SU-DHL-6 (cell line): ENCODE results near the gene BTBD9.

Source experiments
- H2AFZ ChIP-seq: fragments of 200-600 bp; sonication (generic); 2 replicates; pipeline ENCODE4 v1.6.1; 2014; ENCODE audit warnings: low read depth, mild to moderate bottlenecking, moderate library complexity, mixed read lengths, antibody characterized with exemption, low read length; ENCODE audit not compliant: severe bottlenecking
- H3F3A ChIP-seq: fragments of 200-600 bp; shearing (Covaris generic); 2 replicates; pipeline ENCODE4 v1.6.0; 2016; ENCODE audit warnings: antibody characterized with exemption, mild to moderate bottlenecking; ENCODE audit not compliant: insufficient read depth
- H3K27ac ChIP-seq: fragments of 200-600 bp; sonication (generic); 2 replicates; pipeline ENCODE4 v1.5.1; 2016; ENCODE audit warnings: low read depth, mild to moderate bottlenecking, low read length, moderate library complexity, mixed read lengths
- H3K27me3 ChIP-seq: fragments of 200-600 bp; sonication (generic), shearing (Covaris generic); 2 replicates; pipeline ENCODE4 v1.6.0; 2014; ENCODE audit warnings: mild to moderate bottlenecking, low read length
- H3K36me3 ChIP-seq: fragments of 200-600 bp; sonication (generic); 2 replicates; pipeline ENCODE4 v1.6.1; 2014; ENCODE audit warnings: mild to moderate bottlenecking, low read length, mixed read lengths
- H3K4me2 ChIP-seq: fragments of 300-600, 200-600 bp; shearing (Covaris generic), sonication (generic); 2 replicates; pipeline ENCODE4 v1.6.0; 2014; ENCODE audit warnings: low read length, low read depth, mild to moderate bottlenecking; ENCODE audit not compliant: poor library complexity, severe bottlenecking
- H3K4me3 ChIP-seq: fragments of 200-600 bp; sonication (generic); 2 replicates; pipeline ENCODE4 v1.5.1; 2014; ENCODE audit warnings: antibody characterized with exemption, low read length, mild to moderate bottlenecking, mixed read lengths; ENCODE audit not compliant: insufficient read depth, poor library complexity, severe bottlenecking
- H3K79me2 ChIP-seq: fragments of 200-600 bp; sonication (generic); 2 replicates; pipeline ENCODE4 v1.6.1; 2014; ENCODE audit warnings: mild to moderate bottlenecking, low read length, moderate library complexity; ENCODE audit not compliant: insufficient read depth
- H3K9ac ChIP-seq: fragments of 200-600 bp; sonication (generic); 2 replicates; pipeline ENCODE4 v1.7.0; 2014; ENCODE audit warnings: mild to moderate bottlenecking, low read length
- H3K9me2 ChIP-seq: fragments of 200-600 bp; sonication (generic); replicated peaks from 2 replicates; pipeline ENCODE4 v1.6.1; 2014; ENCODE audit warnings: low read length; ENCODE audit not compliant: insufficient read depth
- H3K9me3 ChIP-seq: fragments of 200-600 bp; sonication (generic); 2 replicates; pipeline ENCODE4 v1.6.1; 2014; ENCODE audit warnings: low read length, mixed read lengths; ENCODE audit not compliant: insufficient read depth
- H4K20me1 ChIP-seq: fragments of 200-600 bp; sonication (generic); 2 replicates; pipeline ENCODE4 v1.6.1; 2014; ENCODE audit warnings: low read depth, mild to moderate bottlenecking, antibody characterized with exemption, low read length, moderate library complexity, mixed read lengths
- CTCF ChIP-seq: fragments of 200-600 bp; sonication (generic); IDR thresholded peaks from one replicate; pipeline ENCODE4 v1.5.1; 2017; ENCODE audit warnings: antibody characterized with exemption, mild to moderate bottlenecking, low read length, moderate library complexity; ENCODE audit not compliant: insufficient read depth, poor library complexity, severe bottlenecking
- EZH2phosphoT487 ChIP-seq: fragments of 200-600 bp; sonication (generic), shearing (Covaris generic); conservative IDR thresholded peaks from 2 replicates; pipeline ENCODE4 v1.6.1; 2018; ENCODE audit warnings: mild to moderate bottlenecking, antibody characterized with exemption, low read length, moderate library complexity, mixed read lengths

BTBD9 gene

GRCh38 chr6:38183856-38184584 lies 455.7 kb downstream of the BTBD9 start:
- H3K27ac ChIP-seq: no peak overlapping the region
- H3K4me2 ChIP-seq: no peak overlapping the region
- no peak overlapping the region for H2AFZ ChIP-seq
- H3F3A ChIP-seq: no peaks in the 10 kb centered on the region
- no peak overlapping the region for H3K4me3 ChIP-seq
- no peaks in the 10 kb centered on the region for H3K36me3 ChIP-seq
- no peaks in the 10 kb centered on the region for H4K20me1 ChIP-seq
- H3K9me2 ChIP-seq: no peaks in the 10 kb centered on the region
- TF ChIP-seq EZH2phosphoT487 (no peak), CTCF (no peak)
- no peaks in the 10 kb centered on the region for H3K79me2 ChIP-seq
- no peaks in the 10 kb centered on the region for H3K9me3 ChIP-seq
- H3K9ac ChIP-seq: no peak overlapping the region
- H3K27me3 ChIP-seq: no peaks in the 10 kb centered on the region

GRCh38 chr6:38182426-38182825 lies 457.3 kb downstream of the BTBD9 start:
- no peak overlapping the region for H2AFZ ChIP-seq
- H3K9ac ChIP-seq: no peak overlapping the region
- no peaks in the 10 kb centered on the region for H3F3A ChIP-seq
- H4K20me1 ChIP-seq: no peaks in the 10 kb centered on the region
- H3K27ac ChIP-seq: no peak overlapping the region
- H3K79me2 ChIP-seq: no peaks in the 10 kb centered on the region
- no peaks in the 10 kb centered on the region for H3K36me3 ChIP-seq
- TF ChIP-seq EZH2phosphoT487: no peak
- no peak for TF ChIP-seq CTCF
- no peaks in the 10 kb centered on the region for H3K9me3 ChIP-seq
- H3K4me2 ChIP-seq: no peak overlapping the region
- no peak overlapping the region for H3K4me3 ChIP-seq
- no peaks in the 10 kb centered on the region for H3K9me2 ChIP-seq
- no peaks in the 10 kb centered on the region for H3K27me3 ChIP-seq

- no peak for TF ChIP-seq EZH2phosphoT487
- H3K4me2 ChIP-seq: no peak overlapping the region
- H3K36me3 ChIP-seq: no peaks in the 10 kb centered on the region
These were observed 459.1 kb downstream of the BTBD9 start for GRCh38 chr6:38180586-38180985.

GRCh38 chr6:38179794-38180430 lies 459.8 kb downstream of the BTBD9 start:
- Histone ChIP-seq H3K36me3 (no peaks in the 10 kb centered on the region), H3K9me2 (no peaks in the 10 kb centered on the region), H3F3A (no peaks in the 10 kb centered on the region), H3K4me3 (no peak overlapping the region), H3K27me3 (no peaks in the 10 kb centered on the region), H2AFZ (no peak overlapping the region), H3K27ac (no peak overlapping the region), H3K9me3 (no peaks in the 10 kb centered on the region), H3K79me2 (no peaks in the 10 kb centered on the region), H3K4me2 (no peak overlapping the region), H4K20me1 (no peaks in the 10 kb centered on the region), H3K9ac (no peak overlapping the region)
- TF ChIP-seq EZH2phosphoT487 (no peak), CTCF (no peak)

More at GRCh38 chr6:38180586-38180985, 459.1 kb downstream of the BTBD9 start:
- no peaks in the 10 kb centered on the region for H3K9me2 ChIP-seq
- no peaks in the 10 kb centered on the region for H4K20me1 ChIP-seq
- no peak overlapping the region for H3K27ac ChIP-seq
- no peaks in the 10 kb centered on the region for H3K79me2 ChIP-seq
- no peaks in the 10 kb centered on the region for H3K27me3 ChIP-seq
- H3K9me3 ChIP-seq: no peaks in the 10 kb centered on the region
- no peak overlapping the region for H3K9ac ChIP-seq
- H2AFZ ChIP-seq: no peak overlapping the region
- no peaks in the 10 kb centered on the region for H3F3A ChIP-seq
- H3K4me3 ChIP-seq: no peak overlapping the region
